DMS79 (cell line): Measurements from ENCODE around the gene NEMP2.

Experiments
- DNase-seq: peaks from one replicate; lab custom pipeline; 2025; lab: John Stamatoyannopoulos, UW

Gene NEMP2

DNA sequence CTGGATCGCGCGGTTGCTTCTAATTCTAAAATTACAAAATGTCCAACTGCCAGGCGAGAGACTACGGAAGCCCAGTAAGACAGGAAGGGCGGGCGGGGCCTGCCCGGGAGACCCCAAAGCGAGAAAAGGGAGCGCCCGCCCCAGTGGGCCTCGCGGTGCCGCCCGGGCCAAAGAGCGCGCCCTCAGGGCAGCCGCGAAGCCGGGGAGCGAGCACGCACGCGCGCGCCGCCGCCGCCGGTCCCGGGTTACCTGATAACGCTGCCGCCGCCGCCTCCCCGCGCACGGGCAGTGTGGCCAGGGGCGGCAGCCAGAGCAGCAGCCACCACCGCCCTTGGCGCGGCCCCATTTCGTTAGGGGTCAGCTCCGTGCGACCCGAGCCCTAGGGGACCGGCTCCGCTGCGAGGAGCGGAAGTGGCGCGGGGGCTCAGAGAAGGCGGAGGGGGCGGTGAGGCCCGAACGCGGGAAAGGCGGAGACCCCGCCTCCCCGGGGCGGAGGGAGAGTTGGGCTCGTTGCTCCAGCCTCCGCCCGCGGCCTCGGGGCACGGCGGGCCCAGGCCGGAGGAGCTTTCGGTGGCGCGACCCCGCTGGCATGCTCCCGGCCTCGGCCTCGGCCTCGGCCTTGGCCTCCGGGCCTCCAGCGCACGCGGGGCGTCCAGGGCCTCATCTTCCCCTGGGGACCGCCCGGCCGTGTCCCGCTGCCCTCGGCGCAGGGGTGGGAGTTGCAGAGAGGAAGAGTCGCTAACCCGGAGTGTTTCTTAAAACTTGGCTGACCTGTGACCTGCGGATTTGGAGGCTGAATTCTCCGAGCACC, at the start of gene NEMP2:
Gene NEMP2 (minus strand): TSS at position 413 of the 811 bp plus-strand sequence. CDS start 67 bp downstream, at position 346.
- peak; percentile 85 for DNase-seq

- peak; percentile 8 for DNase-seq
Measured at GRCh38 chr2:190583507-190584337, 49.2 kb upstream of the NEMP2 start.

DNA sequence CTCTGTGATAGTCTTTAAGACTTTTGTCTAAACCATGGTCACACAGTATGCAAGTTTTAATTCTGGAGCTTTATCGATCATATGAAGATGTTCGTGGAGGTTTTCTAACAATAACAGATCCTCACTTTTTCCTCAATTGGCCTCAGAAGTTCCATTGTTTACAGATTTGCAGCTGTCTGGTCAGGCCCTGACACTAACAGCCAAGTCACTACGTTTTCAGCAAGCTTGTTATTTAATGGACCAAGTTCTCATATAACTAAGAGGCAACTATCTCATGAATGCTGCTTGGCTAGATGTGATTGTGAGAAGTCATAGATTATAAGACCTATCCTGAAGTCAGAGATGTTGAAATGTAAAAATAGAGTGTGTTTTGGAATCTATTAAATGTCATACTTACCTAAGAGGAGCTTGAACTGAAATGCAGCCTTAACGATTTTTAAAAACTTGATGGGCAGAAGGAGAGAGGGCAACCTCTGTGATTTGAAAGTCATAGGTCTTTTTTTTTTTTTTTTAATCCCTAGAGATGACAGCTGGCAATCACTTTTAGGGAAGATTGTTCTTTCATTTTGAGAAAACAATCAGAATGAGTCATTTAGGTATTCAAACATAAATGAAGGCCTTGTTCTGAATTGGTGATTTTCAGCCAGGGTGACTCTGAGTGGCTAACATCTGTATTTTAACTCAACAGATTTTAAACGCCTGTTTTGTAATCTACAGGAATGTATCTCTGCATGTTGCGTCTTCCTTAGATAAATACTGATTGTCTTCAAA, 48.4 kb upstream of the NEMP2 start:
- no peak for DNase-seq

- no peak for DNase-seq
Measured at GRCh38 chr2:190582019-190582418, 47.5 kb upstream of the NEMP2 start.

- no peak for DNase-seq
Measured at GRCh38 chr2:190579915-190580846, 45.7 kb upstream of the NEMP2 start.

DNA sequence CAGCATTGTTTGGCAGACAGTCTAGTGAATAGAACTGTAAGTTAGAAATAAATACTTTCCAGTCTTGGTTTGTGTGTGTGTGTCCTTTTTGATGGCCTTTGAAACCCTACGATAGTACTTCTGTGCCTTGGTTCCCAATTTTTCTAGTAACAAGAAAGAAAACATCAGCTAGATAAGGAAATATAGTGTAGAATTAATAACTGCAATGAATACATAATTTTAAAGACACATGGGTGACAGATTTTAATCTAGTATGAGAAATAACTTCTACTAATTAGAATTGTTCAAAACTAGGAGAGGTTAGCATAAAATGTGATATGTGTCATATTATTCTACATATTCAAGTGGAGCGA, 44.5 kb upstream of the NEMP2 start:
- no peak for DNase-seq

- DNase-seq: no peak
Measured at GRCh38 chr2:190578158-190579057, 43.9 kb upstream of the NEMP2 start.

DNA sequence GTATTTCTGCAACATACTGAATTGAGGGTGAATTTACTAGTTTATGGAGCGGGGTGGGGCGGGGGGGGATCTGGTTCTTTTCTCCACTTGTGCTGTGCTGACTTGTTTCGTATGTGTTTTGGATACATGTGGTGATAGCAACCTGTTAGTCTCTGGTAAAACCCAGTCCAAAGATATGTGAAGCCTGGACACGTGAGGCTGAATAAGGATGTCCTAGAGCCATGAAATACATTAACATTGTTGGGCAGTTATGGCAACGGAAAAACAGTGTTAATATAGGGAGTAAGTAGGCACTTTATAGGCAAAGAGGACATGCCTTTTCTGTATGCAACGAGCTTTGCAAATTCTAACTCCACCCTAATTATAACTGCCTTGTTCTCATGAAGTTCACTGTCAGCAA, 42.1 kb upstream of the NEMP2 start:
- DNase-seq: no peak

DNA sequence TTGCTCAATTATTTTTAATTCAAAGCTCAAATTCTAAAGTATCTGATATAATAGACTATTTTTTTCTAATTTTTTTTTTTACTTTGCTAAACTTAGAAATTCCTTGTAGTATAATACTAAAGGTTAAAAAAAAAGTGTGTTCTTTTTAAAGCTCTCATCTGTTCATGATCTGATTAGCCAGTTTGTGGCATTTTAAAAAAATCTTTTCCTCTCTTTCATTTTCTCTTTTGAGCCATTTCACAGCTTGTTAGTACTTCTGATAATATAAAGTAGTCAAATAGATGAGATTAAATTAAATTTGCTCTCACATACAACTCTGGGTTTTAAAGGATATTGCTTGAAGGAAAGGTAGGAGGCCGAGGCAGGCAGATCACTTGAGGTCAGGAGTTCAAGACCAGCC, 40.7 kb upstream of the NEMP2 start:
- DNase-seq: no peak

GRCh38 chr2:190574169-190574568, 39.6 kb upstream of the NEMP2 start:
- no peak for DNase-seq

GRCh38 chr2:190572246-190572645, 37.7 kb upstream of the NEMP2 start:
- DNase-seq: no peak

DNA sequence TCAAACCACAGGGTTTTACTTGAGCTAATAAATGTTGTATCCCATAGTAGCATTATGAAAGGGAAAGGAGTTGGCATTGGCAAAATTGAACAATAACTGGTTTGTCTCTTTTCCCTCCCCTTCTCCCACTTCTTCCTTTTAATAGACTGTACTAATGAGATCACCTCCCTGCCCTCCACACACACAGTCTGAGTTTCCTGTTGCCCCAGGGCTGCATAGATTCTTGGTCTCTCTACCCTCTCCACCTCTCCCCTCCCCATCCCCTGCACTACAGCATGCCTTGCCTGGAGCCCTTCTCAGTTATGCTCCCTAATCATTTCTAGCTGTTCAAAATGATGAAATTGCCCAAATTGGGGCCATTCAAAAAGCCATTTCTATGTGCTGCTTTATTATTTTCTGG, 37.2 kb upstream of the NEMP2 start:
- no peak for DNase-seq

- DNase-seq: no peak
Measured at GRCh38 chr2:190570871-190571270, 36.3 kb upstream of the NEMP2 start.

- no peak for DNase-seq
Measured at GRCh38 chr2:190569994-190570755, 35.7 kb upstream of the NEMP2 start.

GRCh38 chr2:190564838-190565237, 30.3 kb upstream of the NEMP2 start:
- DNase-seq: no peak

GRCh38 chr2:190563646-190564045, 29.1 kb upstream of the NEMP2 start:
- DNase-seq: no peak

GRCh38 chr2:190563109-190563508, 28.6 kb upstream of the NEMP2 start:
- no peak for DNase-seq

GRCh38 chr2:190562121-190562520, 27.6 kb upstream of the NEMP2 start:
- no peak for DNase-seq

- no peak for DNase-seq
Measured at GRCh38 chr2:190561094-190561493, 26.6 kb upstream of the NEMP2 start.
